CD14-positive monocyte (primary cell): ENCODE measurements around the gene BCL2. TPM values are rescaled to one million over a fixed set of nuclear protein-coding genes. Genes with fewer than 3 reads are reported as not detected.

Source experiments
- DNase-seq, 3 donors: peaks; one replicate each; pipeline ENCODE4 v3.0.0-alpha.2; 2011 to 2022
- H2AFZ ChIP-seq: 2 replicates; pipeline ENCODE4 v1.6.0; 2012; ENCODE audit warnings: mild to moderate bottlenecking, low read depth, low read length, inconsistent platforms; ENCODE audit not compliant: insufficient read depth, poor library complexity, severe bottlenecking
- H3K27ac ChIP-seq, 2 donors: 1 replicate in 1 of 2; 2 replicates in 1 of 2; pipeline ENCODE4 v1.5.1; 2012 to 2013; ENCODE audit warnings: low read length in 2 of 2, control low read depth in 1 of 2, inconsistent platforms in 1 of 2, low read depth in 1 of 2, mild to moderate bottlenecking in 1 of 2
- H3K27me3 ChIP-seq, 2 donors: one replicate each; pipeline versions ENCODE4 v1.6.0 to v1.6.1; 2011 to 2013; ENCODE audit warnings: low read length in 2 of 2; ENCODE audit not compliant: control insufficient read depth in 2 of 2, insufficient read depth in 2 of 2
- H3K36me3 ChIP-seq, 2 donors: replicated peaks in 1 of 2; 1 replicate in 1 of 2; 2 replicates in 1 of 2; pipeline versions ENCODE4 v1.5.1 to v1.6.1; 2012 to 2013; ENCODE audit warnings: low read length in 2 of 2, control low read depth in 1 of 2, inconsistent platforms in 1 of 2, mild to moderate bottlenecking in 1 of 2; ENCODE audit not compliant: insufficient read depth in 2 of 2, control insufficient read depth in 1 of 2
- H3K4me1 ChIP-seq, 2 donors: 1 replicate in 1 of 2; 2 replicates in 1 of 2; pipeline versions ENCODE4 v1.5.1 to v1.6.1; 2012 to 2013; ENCODE audit warnings: low read length in 2 of 2, control low read depth in 1 of 2, inconsistent platforms in 1 of 2, mild to moderate bottlenecking in 1 of 2, moderate library complexity in 1 of 2; ENCODE audit not compliant: insufficient read depth in 2 of 2, control insufficient read depth in 1 of 2
- H3K4me2 ChIP-seq: replicated peaks from 2 replicates; pipeline ENCODE3; 2012; ENCODE audit warnings: low read length, moderate library complexity, mild to moderate bottlenecking; ENCODE audit not compliant: poor library complexity, severe bottlenecking; ENCODE audit errors: extremely low read depth
- H3K4me3 ChIP-seq, 3 experiments: fragments of 200-600 bp in 1 of 3; sonication (generic) in 1 of 3; replicated peaks in 1 of 3; 1 replicate in 2 of 3; 2 replicates in 1 of 3; pipeline ENCODE4 v1.5.1; 2011 to 2013; ENCODE audit warnings: low read length in 3 of 3, mild to moderate bottlenecking in 3 of 3, control low read depth in 2 of 3, low read depth in 2 of 3, inconsistent platforms in 1 of 3, moderate library complexity in 1 of 3
- H3K79me2 ChIP-seq: 2 replicates; pipeline ENCODE4 v1.6.0; 2012; ENCODE audit warnings: mild to moderate bottlenecking, control low read depth, inconsistent platforms, low read length, moderate library complexity; ENCODE audit not compliant: insufficient read depth
- H3K9ac ChIP-seq: 2 replicates; pipeline ENCODE4 v1.6.0; 2017; ENCODE audit warnings: low read length, mild to moderate bottlenecking; ENCODE audit not compliant: insufficient read depth, poor library complexity, severe bottlenecking
- H3K9me3 ChIP-seq, 2 donors: replicated peaks in 1 of 2; 1 replicate in 1 of 2; 2 replicates in 1 of 2; pipeline versions ENCODE4 v1.5.1 to v1.6.1; 2012 to 2013; ENCODE audit warnings: low read length in 2 of 2, control low read depth in 1 of 2; ENCODE audit not compliant: control insufficient read depth in 1 of 2, insufficient read depth in 1 of 2
- H4K20me1 ChIP-seq: 2 replicates; pipeline ENCODE4 v1.6.0; 2012; ENCODE audit warnings: mild to moderate bottlenecking, low read length, control low read depth, moderate library complexity; ENCODE audit not compliant: insufficient read depth
- H3K27ac Mint-ChIP-seq, 7 donors: one replicate each; pipeline ENCODE4 v1.8.0; 2020; ENCODE audit warnings: mild to moderate bottlenecking in 7 of 7, mixed read lengths in 7 of 7, moderate library complexity in 6 of 7, inconsistent platforms in 2 of 7
- H3K27me3 Mint-ChIP-seq, 3 donors: one replicate each; pipeline ENCODE4 v1.8.0; 2021 to 2022; ENCODE audit warnings: low read depth in 3 of 3, mild to moderate bottlenecking in 3 of 3, mixed read lengths in 3 of 3, moderate library complexity in 3 of 3, inconsistent platforms in 1 of 3
- H3K36me3 Mint-ChIP-seq, 2 donors: one replicate each; pipeline ENCODE4 v1.8.0; 2020; ENCODE audit warnings: mixed read lengths in 2 of 2, inconsistent platforms in 1 of 2, mild to moderate bottlenecking in 1 of 2
- H3K4me1 Mint-ChIP-seq: one replicate; pipeline ENCODE4 v1.8.0; 2020; ENCODE audit warnings: mild to moderate bottlenecking, mixed read lengths
- H3K4me3 Mint-ChIP-seq, 2 donors: one replicate each; pipeline ENCODE4 v1.8.0; 2020; ENCODE audit warnings: mild to moderate bottlenecking in 2 of 2, mixed read lengths in 2 of 2, moderate library complexity in 1 of 2
- H3K9me3 Mint-ChIP-seq, 7 donors: one replicate each; pipeline ENCODE4 v1.8.0; 2020 to 2022; ENCODE audit warnings: mixed read lengths in 7 of 7, mild to moderate bottlenecking in 6 of 7, moderate library complexity in 6 of 7, inconsistent platforms in 2 of 7
- WGBS: methylation state at CpG from one replicate; pipeline ENCODE4 v1.1.5; 2013; ENCODE audit warnings: missing lambda C conversion rate; ENCODE audit not compliant: insufficient coverage; 5-methylcytosine and 5-hydroxymethylcytosine counted together
- intact Hi-C, 2 donors: fragments of 100-400 bp; cut with micrococcal nuclease; formaldehyde crosslinking; loops; one replicate each; pipeline versions ENCODE4 v1.15.0 to v1.15.1; 2023
- polyA plus RNA-seq, 3 donors: library from polyadenylated mRNA; depleted of rRNA in 1 of 3; unstranded in 2 of 3; stranded (reverse) in 1 of 3; fragments of 300-500 nt in 2 of 3; fragments of >200 nt in 1 of 3; fragmentation: Illumina TruSeq in 2 of 3; gene quantifications; 1 replicate in 2 of 3; 2 replicates in 1 of 3; pipeline ENCODE4 v1.2.3, GENCODE V29; 2012 to 2021
- TF ChIP-seq, protein P1 (sequence below): fragments of 200-600 bp; IDR thresholded peaks from one replicate; pipeline ENCODE4 v1.8.0; 2022; ENCODE audit warnings: antibody characterized with exemption, mild to moderate bottlenecking

The BCL2 gene
- polyA plus RNA-seq, 3 donors = 0.58 to 2.5 (median 1.1) TPM

DNA sequence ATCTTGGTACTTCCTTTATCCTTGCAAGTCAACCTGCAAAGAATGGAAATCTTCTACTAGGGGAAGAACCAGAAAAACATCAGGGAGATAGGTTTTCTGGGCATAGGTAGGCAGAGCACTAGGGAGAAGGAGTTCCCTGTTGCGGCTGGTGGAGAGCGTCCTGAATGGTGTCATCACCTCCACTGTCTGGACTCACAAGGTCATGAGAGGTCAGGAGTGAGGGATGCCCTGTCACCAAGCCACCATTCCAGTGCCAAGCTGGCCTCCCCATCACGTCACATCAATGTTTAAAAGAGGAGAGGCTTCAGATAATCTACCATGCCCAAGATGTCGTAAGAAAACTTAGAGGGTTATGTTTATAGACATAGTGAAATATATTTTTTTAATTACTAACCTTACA lies 72.1 kb downstream of the BCL2 start:
- Mint-ChIP-seq H3K4me1 (peaks cover 64% of the 10 kb centered on the region), H3K27me3 (no peaks in the 10 kb centered on the region), H3K4me3 (no peak overlapping the region), H3K9me3 (peaks cover 0 to 3% (median 0%) of the 10 kb centered on the region in 7 donors), H3K36me3 (peaks cover 0 to 1% of the 10 kb centered on the region in 2 donors), H3K27ac (peak overlapping the region in 1 of 7 donors; percentile 41)
- no peak overlapping the region for H3K4me2 ChIP-seq
- peaks cover 55 to 72% of the 10 kb centered on the region in 2 donors for H3K4me1 ChIP-seq
- H3K9ac ChIP-seq = no peak overlapping the region
- intact Hi-C loops = loop anchor here in 1 of 2 donors (10.0 kb wide), 1 partner anchor 47 kb away; no protein-coding TSS in a partner anchor
- H2AFZ ChIP-seq = no peak overlapping the region
- H4K20me1 ChIP-seq = no peaks in the 10 kb centered on the region
- H3K36me3 ChIP-seq = no peaks in the 10 kb centered on the region
- H3K9me3 ChIP-seq = no peaks in the 10 kb centered on the region
- H3K27me3 ChIP-seq = no peaks in the 10 kb centered on the region
- 43% methylated on average over 1 of the region's 4 CpGs for WGBS
- H3K4me3 ChIP-seq = no peak overlapping the region
- H3K27ac ChIP-seq = no peak overlapping the region
- TF ChIP-seq, protein P1, sequence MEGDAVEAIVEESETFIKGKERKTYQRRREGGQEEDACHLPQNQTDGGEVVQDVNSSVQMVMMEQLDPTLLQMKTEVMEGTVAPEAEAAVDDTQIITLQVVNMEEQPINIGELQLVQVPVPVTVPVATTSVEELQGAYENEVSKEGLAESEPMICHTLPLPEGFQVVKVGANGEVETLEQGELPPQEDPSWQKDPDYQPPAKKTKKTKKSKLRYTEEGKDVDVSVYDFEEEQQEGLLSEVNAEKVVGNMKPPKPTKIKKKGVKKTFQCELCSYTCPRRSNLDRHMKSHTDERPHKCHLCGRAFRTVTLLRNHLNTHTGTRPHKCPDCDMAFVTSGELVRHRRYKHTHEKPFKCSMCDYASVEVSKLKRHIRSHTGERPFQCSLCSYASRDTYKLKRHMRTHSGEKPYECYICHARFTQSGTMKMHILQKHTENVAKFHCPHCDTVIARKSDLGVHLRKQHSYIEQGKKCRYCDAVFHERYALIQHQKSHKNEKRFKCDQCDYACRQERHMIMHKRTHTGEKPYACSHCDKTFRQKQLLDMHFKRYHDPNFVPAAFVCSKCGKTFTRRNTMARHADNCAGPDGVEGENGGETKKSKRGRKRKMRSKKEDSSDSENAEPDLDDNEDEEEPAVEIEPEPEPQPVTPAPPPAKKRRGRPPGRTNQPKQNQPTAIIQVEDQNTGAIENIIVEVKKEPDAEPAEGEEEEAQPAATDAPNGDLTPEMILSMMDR = no peak
- peaks cover 39% of the 10 kb centered on the region for H3K79me2 ChIP-seq
- peak in 1 of 3 donors; percentile 26 for DNase-seq

DNA sequence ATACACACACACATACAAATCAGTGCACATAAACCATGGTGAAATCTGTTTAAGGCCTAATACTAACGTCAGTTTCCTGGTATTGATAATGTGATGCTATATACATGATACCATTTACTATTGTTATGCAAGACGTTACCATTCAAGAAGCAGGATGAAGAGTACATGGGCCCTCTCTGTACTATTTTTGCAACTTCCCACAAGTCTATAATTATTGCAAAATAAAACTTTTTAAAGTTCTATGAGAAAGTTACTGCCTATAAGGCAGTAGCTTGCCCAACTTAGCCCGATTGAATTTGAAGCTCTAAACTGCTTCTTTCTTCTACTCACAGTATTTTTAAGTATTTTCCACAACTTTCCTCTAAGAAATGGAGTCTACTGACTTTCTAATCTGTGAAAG lies 74.0 kb downstream of the BCL2 start:
- H3K4me1 Mint-ChIP-seq = peaks cover 58% of the 10 kb centered on the region
- peaks cover 47% of the 10 kb centered on the region for H3K79me2 ChIP-seq

More for the DNA sequence above, 74.0 kb downstream of the BCL2 start:
- no peak overlapping the region for H2AFZ ChIP-seq
- H3K4me1 ChIP-seq = peaks cover 51 to 61% of the 10 kb centered on the region in 2 donors
- TF ChIP-seq, protein P1 = no peak
- H3K9ac ChIP-seq = no peak overlapping the region
- Mint-ChIP-seq H3K9me3 (no peaks in the 10 kb centered on the region), H3K4me3 (peak overlapping the region in 1 of 2 donors; percentile 58), H3K36me3 (peaks cover 0 to 1% of the 10 kb centered on the region in 2 donors), H3K27ac (peak overlapping the region; percentile 69 to 88 (median 82)), H3K27me3 (no peaks in the 10 kb centered on the region)
- intact Hi-C loops = loop anchor here in 1 of 2 donors (10.0 kb wide), 1 partner anchor 49 kb away; no protein-coding TSS in a partner anchor
- H3K4me2 ChIP-seq = peak overlapping the region; percentile 46
- no peak overlapping the region for H3K4me3 ChIP-seq
- H3K36me3 ChIP-seq = no peaks in the 10 kb centered on the region
- H3K27ac ChIP-seq = peak overlapping the region in 1 of 2 donors; percentile 54
- H4K20me1 ChIP-seq = no peaks in the 10 kb centered on the region
- H3K9me3 ChIP-seq = no peaks in the 10 kb centered on the region
- no CpG with 5 or more reads among the region's 3 CpGs for whole genome bisulfite sequencing
- H3K27me3 ChIP-seq = no peaks in the 10 kb centered on the region
- DNase-seq = peak in 1 of 3 donors; percentile 31
